Heart right ventricle (tissue), 16 donors: ENCODE data around the gene CELSR3. TPM values are rescaled to one million over a fixed set of nuclear protein-coding genes. Genes with fewer than 3 reads are reported as not detected.

ENCODE experiments used
- ATAC-seq, 8 donors: fragments of 200-7000 bp; cut with Tn5 transposase; one replicate each; pipeline ENCODE4 v1.9.1; 2020; ENCODE audit warnings: mild to moderate bottlenecking in 8 of 8, moderate library complexity in 8 of 8, moderate number of reproducible peaks in 1 of 8
- DNase-seq, 2 donors: peaks; one replicate each; pipeline ENCODE4 v3.0.0-alpha.2; 2020
- H3K27ac ChIP-seq, 10 donors: fragments of 200-600 bp; sonication (generic) in 2 of 10; one replicate each; pipeline versions ENCODE4 v1.5.0 to v1.8.0; 2020 to 2022; ENCODE audit warnings: mild to moderate bottlenecking in 3 of 10
- H3K27me3 ChIP-seq, 7 donors: fragments of 200-600 bp; one replicate each; pipeline ENCODE4 v1.8.0; 2021 to 2022; ENCODE audit warnings: mild to moderate bottlenecking in 2 of 7
- H3K36me3 ChIP-seq, 9 donors: fragments of 200-600 bp; sonication (generic) in 1 of 9; one replicate each; pipeline versions ENCODE4 v1.5.0 to v1.8.0; 2020 to 2022; ENCODE audit warnings: mild to moderate bottlenecking in 2 of 9
- H3K4me1 ChIP-seq, 9 donors: fragments of 200-600 bp; sonication (generic) in 1 of 9; one replicate each; pipeline versions ENCODE4 v1.5.0 to v1.8.0; 2020 to 2022; ENCODE audit warnings: mild to moderate bottlenecking in 4 of 9
- H3K4me3 ChIP-seq, 10 donors: fragments of 200-600 bp; sonication (generic) in 2 of 10; one replicate each; pipeline versions ENCODE4 v1.5.0 to v1.8.0; 2020 to 2022; ENCODE audit warnings: mild to moderate bottlenecking in 7 of 10, moderate library complexity in 2 of 10
- H3K9me3 ChIP-seq, 11 donors: fragments of 200-600 bp in 10 of 11; sonication (generic) in 2 of 11; one replicate each; pipeline versions ENCODE4 v1.5.0 to v1.8.0; 2013 to 2022; ENCODE audit warnings: mild to moderate bottlenecking in 2 of 11, control low read depth in 1 of 11, moderate library complexity in 1 of 11
- CTCF ChIP-seq, 9 donors: fragments of 200-600 bp; sonication (generic) in 2 of 9; IDR thresholded peaks; one replicate each; pipeline versions ENCODE4 v1.5.0 to v1.8.0; 2021 to 2022; ENCODE audit warnings: antibody characterized with exemption in 9 of 9, mild to moderate bottlenecking in 5 of 9, moderate library complexity in 1 of 9
- WGBS, 2 donors: extraction: QIAGEN DNeasy Blood & Tissue Kit; methylation state at CpG; one replicate each; pipeline ENCODE4 v1.1.7; 2013; ENCODE audit warnings: inconsistent platforms in 1 of 2; 5-methylcytosine and 5-hydroxymethylcytosine counted together
- intact Hi-C, 10 donors: fragments of 100-400 bp; cut with DNase I; formaldehyde crosslinking; loops; one replicate each; pipeline versions ENCODE4 v1.11.1 to v1.14.2; 2022
- polyA plus RNA-seq, 2 donors: library from polyadenylated mRNA; stranded (reverse); fragments of 200-250 nt; gene quantifications; one replicate each; pipeline ENCODE4 v1.2.3, GENCODE V29; 2013
- total RNA-seq, 10 donors: library from RNA; stranded (reverse); fragmentation: NEBNext Ultra II Directional in 3 of 10; extraction: Animal tissue kit (Norgen Biotek cat#: 25700) in 3 of 10; gene quantifications; one replicate each; pipeline versions ENCODE4 v1.2.1 to v1.2.4, GENCODE V29; 2021 to 2023
- donor health status: Arrhythmogenic right ventricular cardiomyopathy.
- donor health status: ischemic (EF 13 %, LVEDD 7.1; RV severe dilation, severe dysfunction).
- donor health status: healthy with polysubstance abuse.
- donor health status: DM: no; HTN: yes; CAD: no.
- donor health status: DM: no; HTN: no; CAD: no.
- donor health status: ischemic (EF 25% LVEDD 6.9; RV normal size, moderate dysfunction).
- donor health status: ischemic (EF 25% LVEDD 5.7; RV mildly dilated, moderate dysfunction).
- donor health status: healthy.
- donor health status: DM: yes; HTN: yes; CAD: no.
- donor health status: Ischemic cardiomyopathy.
- donor health status: ischemic (EF 35%, LVEDD 5.7; RV mildly dilated, moderate dysfunction).
- donor health status: nonischemic (EF 11% LVEDD 7.7; RV severe dilation, severe dysfunction).
- donor health status: DM: yes; HTN: yes; CAD: no.
- donor health status: PGD.
- donor health status: ischemic (EF 29% LVEDD 5.4; RV normal size, mild dysfunction).
- donor health status: nonischemic (EF 23%, LVEDD 6.1; RV moderate dilation, normal function).

The CELSR3 gene
- total and polyA plus RNA-seq, 12 donors: 0.10 to 0.44 (median 0.17) TPM

DNA sequence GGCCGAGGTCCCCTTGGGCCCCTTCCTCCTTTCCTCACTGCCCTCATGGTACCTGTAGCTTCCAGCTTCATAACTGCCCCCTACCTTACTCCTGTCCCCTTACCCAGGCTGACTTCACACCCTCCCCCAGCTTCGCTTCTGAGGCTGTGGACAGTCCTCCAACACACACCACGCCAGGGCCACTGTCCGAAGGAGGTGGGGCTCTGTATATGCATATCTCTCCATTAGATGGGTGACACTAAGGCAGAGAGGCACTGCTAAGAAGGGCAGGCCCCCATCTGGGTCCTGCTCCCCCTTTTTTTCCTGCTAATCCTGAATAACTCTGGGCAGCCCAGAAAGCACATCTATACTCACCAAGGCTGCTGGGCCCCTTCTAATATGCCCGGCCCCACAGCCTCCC, 66.5 kb downstream of the CELSR3 start:
- no peak for TF ChIP-seq CTCF (IDR thresholded peaks at IDR 0.05)
- DNase-seq: no peak

GRCh38 chr3:48595526-48596121, 67.1 kb downstream of the CELSR3 start:
- H3K9me3 ChIP-seq: no peaks in the 10 kb centered on the region
- intact Hi-C loops: loop anchor here in 1 of 10 donors (5.0 kb wide), 1 partner anchor 128 kb away; a partner anchor contains a TSS
- peaks cover 3 to 33% (median 16%) of the 10 kb centered on the region in 9 donors for H3K36me3 ChIP-seq
- peak overlapping the region in 6 of 10 donors; percentile 80 to 93 (median 86) for H3K27ac ChIP-seq
- H3K4me3 ChIP-seq: peak overlapping the region in 6 of 10 donors; percentile 41 to 55 (median 46)
- WGBS, 2 donors: 39 to 41% methylated on average over 10 of the region's 10 CpGs
- peaks cover 0 to 28% (median 0%) of the 10 kb centered on the region in 7 donors for H3K27me3 ChIP-seq
- TF ChIP-seq CTCF (IDR thresholded peaks at IDR 0.05): no peak
- DNase-seq: peak in 1 of 2 donors; percentile 62
- peak in 2 of 8 donors; percentile 3 to 9 for ATAC-seq
- peaks cover 36 to 67% (median 62%) of the 10 kb centered on the region in 9 donors for H3K4me1 ChIP-seq

More for the DNA sequence above, 66.5 kb downstream of the CELSR3 start:
- no peaks in the 10 kb centered on the region for H3K9me3 ChIP-seq
- peaks cover 37 to 72% (median 67%) of the 10 kb centered on the region in 9 donors for H3K4me1 ChIP-seq
- ATAC-seq: no peak
- WGBS, 2 donors: 72% methylated on average over 5 of the region's 5 CpGs
- H3K4me3 ChIP-seq: no peak overlapping the region
- H3K27me3 ChIP-seq: peaks cover 0 to 28% (median 0%) of the 10 kb centered on the region in 7 donors
- intact Hi-C loops: loop anchor here in 1 of 10 donors (5.0 kb wide), 1 partner anchor 129 kb away; a partner anchor contains a TSS
- peaks cover 8 to 38% (median 22%) of the 10 kb centered on the region in 9 donors for H3K36me3 ChIP-seq
- H3K27ac ChIP-seq: peak overlapping the region in 9 of 10 donors; percentile 21 to 93 (median 86)

DNA sequence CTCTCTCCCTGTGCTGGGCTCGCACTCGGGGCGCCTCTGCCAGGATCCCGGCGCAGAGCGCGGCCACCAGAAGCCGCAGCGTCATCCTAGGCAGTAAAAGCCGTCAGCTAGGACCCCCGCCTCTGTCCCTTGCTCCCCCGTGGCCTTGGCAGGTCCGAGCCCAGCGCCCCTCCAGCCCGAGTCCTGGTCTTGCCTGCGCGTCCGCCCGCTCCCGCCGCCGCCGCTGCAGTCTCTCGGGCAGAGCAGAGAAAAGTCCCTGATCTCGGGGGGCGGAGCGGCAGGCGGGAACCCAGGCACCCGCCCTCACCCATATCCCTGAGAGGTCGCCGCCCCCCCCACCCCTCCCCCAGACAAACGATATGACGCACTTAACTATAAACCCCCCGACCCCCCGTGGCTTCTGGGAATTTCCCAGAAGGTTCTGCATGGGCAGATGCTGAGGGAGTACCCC, 67.6 kb downstream of the CELSR3 start, which contains the start of gene COL7A1:
Gene COL7A1, minus strand, starts transcription at position 255 of the 451 bp plus-strand sequence. Its CDS starts 170 bp downstream, at position 85.
- no peak for TF ChIP-seq CTCF (IDR thresholded peaks at IDR 0.05)
- H3K9me3 ChIP-seq: no peaks in the 10 kb centered on the region
- peaks cover 0 to 28% (median 0%) of the 10 kb centered on the region in 7 donors for H3K27me3 ChIP-seq
- H3K36me3 ChIP-seq: peaks cover 0 to 27% (median 11%) of the 10 kb centered on the region in 9 donors
- peak within 1 kb of the TSS in 8 of 10 donors; percentile 28 to 93 (median 84) for H3K27ac ChIP-seq
- no peak for ATAC-seq
- peak in 1 of 2 donors; percentile 33 for DNase-seq
- intact Hi-C loops: loop anchor here in 1 of 10 donors (5.0 kb wide), 1 partner anchor 128 kb away; a partner anchor contains a TSS
- 3 to 9% methylated on average over 32 to 35 of the region's 35 CpGs for WGBS, 2 donors
- peaks cover 36 to 62% (median 57%) of the 10 kb centered on the region in 9 donors for H3K4me1 ChIP-seq
- H3K4me3 ChIP-seq: peak within 1 kb of the TSS in 9 of 10 donors; percentile 21 to 55 (median 44)

DNA sequence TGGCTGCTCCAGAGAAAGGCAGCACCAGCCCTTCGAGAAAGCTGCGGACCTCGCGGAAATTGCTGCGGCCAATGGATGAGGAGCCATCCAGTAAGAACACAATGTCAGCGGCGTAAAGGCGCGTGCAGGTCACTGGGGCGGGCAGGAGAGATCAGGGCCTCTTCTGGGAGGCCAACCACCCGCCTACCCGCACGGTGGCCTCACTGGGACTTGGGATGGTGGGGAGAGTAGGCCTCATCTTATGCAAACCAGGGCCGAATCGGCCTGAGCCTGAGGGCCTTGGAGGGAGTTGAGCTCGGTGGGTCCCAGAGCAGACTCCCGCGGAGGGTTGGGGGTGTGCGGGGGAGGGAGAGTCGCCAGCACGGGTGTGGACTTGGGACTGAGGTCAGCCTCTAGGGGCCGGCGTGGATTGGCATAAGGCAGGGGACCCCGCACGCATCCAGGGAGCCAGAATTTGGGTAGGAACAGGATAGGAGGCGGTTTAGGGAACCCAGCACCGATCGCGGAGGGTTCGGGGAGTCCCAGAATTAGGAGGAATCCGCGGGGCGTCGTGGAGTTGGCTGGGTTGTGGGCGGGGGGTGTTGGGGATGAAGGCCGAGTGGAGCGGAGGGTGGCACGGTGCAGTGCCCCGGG, 68.2 kb downstream of the CELSR3 start:
- no peak for DNase-seq
- WGBS, 2 donors: 43 to 50% methylated on average over 39 of the region's 39 CpGs

More for the DNA sequence above, 68.2 kb downstream of the CELSR3 start:
- Histone ChIP-seq H3K4me3 (peak overlapping the region in 9 of 10 donors; percentile 21 to 55 (median 44)), H3K27ac (peak overlapping the region in 5 of 10 donors; percentile 28 to 93 (median 36)), H3K9me3 (no peaks in the 10 kb centered on the region), H3K27me3 (peaks cover 0 to 28% (median 0%) of the 10 kb centered on the region in 7 donors), H3K4me1 (peaks cover 31 to 56% (median 51%) of the 10 kb centered on the region in 9 donors), H3K36me3 (peaks cover 0 to 22% (median 7%) of the 10 kb centered on the region in 9 donors)
- ATAC-seq: peak in 1 of 8 donors; percentile 1
- intact Hi-C loops: loop anchor here in 1 of 10 donors (5.0 kb wide), 1 partner anchor 127 kb away; a partner anchor contains a TSS
- TF ChIP-seq CTCF (IDR thresholded peaks at IDR 0.05): no peak
